CD4-positive, alpha-beta T cell treated with Interleukin-17A for 4 hours (primary cell): Measurements from ENCODE around the gene OLFM1.
"Not testable (repeated sequence)": the region's sequence is repeated elsewhere in the genome, so short reads cannot be mapped to it uniquely, and the experiment has no call there.

Experiments used
- DNase-seq: peaks from one replicate; pipeline ENCODE4 v3.0.0-alpha.2; 2020; ENCODE audit warnings: mixed read lengths

The OLFM1 gene

GRCh38 chr9:135135929-135136315 lies 48.5 kb downstream of the OLFM1 start:
- DNase-seq: no peak

GRCh38 chr9:135136481-135136880 lies 49.0 kb downstream of the OLFM1 start:
- DNase-seq: no peak

- no peak for DNase-seq
Observed at GRCh38 chr9:135136991-135137832, 49.7 kb downstream of the OLFM1 start.

GRCh38 chr9:135138078-135138855 lies 50.8 kb downstream of the OLFM1 start:
- DNase-seq: no peak

DNA sequence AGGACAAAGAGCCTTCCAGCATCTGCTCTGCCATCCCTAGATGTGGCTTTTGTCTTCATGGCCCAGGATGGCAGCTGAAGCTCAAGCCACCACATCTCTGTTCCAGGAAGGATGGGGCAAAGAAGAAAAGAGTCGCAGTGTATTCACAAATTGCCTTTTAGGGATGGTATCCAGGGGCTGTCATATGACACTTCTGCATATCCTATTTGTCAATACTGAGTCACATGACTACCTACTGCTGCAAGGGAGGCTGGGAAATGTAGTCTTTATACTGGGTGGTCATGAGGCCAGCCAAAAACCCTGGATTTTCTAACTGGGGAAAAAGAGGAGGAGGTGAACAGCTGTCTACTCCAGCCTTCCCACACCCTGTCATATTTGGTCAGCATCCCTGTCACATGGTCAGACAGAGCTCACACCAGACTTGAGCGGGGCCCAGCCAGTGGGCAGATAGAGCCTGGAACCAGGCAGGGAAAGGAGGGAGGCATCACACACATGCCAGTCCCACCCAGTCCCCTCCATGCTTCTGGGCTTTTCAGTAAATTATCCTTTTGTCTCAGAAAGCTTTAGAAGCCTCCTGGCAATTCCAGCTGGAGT lies 52.0 kb downstream of the OLFM1 start:
- no peak for DNase-seq

DNA sequence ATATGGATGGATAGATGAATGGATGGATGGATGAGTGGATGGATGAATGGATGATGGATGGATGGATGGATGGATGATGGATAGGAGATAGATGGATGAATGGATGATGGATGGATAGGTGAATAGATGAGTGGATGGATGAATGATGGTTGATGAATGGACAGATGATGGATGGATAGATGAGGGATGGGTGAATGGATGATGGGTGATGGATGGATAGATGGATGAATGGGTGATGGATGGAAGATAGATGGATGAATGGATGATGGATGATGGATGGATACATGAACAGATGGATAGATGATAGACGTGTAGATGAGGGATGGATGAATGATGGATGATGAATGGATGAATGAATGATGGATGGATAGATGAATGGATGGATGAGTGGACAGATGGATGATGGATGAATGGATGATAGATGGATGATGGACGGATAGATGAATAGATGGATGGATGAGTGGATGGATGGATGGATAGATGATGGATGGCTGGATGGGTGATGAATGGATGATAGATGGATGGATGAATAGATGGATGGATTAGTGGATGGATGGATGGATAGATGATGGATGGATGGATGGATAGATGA lies 53.8 kb downstream of the OLFM1 start:
- no peak for DNase-seq

GRCh38 chr9:135144581-135145170 lies 57.2 kb downstream of the OLFM1 start:
- DNase-seq: no peak

- no peak for DNase-seq
Observed at GRCh38 chr9:135145312-135145711, 57.8 kb downstream of the OLFM1 start.

GRCh38 chr9:135146241-135146640 lies 58.8 kb downstream of the OLFM1 start:
- no peak for DNase-seq

- DNase-seq: no peak
Observed at GRCh38 chr9:135146766-135147473, 59.5 kb downstream of the OLFM1 start.

DNA sequence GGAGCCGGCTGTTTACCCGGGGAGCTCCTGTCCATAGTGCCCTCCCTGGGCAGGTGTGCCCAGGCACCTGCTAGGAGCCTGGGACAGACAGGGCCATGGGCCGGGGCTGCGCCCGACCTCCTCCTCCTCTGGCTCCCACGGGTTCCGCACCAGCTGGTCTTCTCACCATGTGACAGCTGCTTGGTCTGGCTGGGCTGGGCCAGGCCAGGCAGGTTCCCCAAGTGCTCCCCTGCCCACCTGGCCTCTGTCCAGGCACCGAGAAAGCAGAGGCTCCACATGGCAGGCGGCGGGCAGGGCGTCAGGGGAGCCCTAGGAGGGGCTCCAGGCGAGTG lies 60.0 kb downstream of the OLFM1 start:
- no peak for DNase-seq

GRCh38 chr9:135147938-135148337 lies 60.5 kb downstream of the OLFM1 start:
- DNase-seq: no peak

DNA sequence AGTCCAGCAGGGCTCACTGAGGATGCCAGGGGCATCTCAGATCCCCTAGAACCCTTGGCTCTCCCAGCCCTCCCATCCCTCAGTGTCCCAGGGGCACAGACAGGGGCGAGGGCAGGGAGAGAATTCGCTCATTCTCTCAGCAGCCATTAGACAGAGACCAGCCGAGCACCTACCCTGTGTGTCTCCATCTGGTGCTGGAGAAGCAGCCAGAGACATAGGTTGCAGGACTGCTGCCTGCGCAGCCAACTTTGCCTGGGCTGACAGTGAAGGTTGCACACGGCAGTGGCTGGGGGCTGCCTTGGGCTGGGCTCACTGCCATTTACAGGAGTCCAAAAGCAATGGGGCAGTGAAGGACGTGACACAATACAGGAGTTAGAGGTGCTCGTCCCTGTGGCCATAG lies 60.9 kb downstream of the OLFM1 start:
- no peak for DNase-seq

DNA sequence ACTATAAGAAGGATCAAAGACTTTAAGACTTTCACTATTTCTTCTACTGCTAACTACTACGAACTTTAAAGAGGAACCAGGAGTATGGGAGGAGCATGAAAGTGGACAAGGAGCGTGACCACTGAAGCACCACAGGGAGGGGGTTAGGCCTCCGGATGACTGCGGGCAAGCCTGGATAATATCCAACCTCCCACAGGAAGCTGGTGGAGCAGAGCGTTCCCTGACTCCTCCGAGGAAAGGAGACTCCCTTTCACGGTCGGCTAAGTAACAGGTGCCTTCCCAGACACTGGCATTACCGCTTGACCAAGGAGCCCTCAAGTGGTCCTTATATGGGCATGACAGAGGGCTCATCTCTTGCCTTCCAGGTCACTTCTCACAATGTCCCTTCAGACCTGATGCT lies 62.4 kb downstream of the OLFM1 start:
- not testable (repeated sequence) for DNase-seq

- no peak for DNase-seq
Observed at GRCh38 chr9:135150981-135151380, 63.5 kb downstream of the OLFM1 start.

DNA sequence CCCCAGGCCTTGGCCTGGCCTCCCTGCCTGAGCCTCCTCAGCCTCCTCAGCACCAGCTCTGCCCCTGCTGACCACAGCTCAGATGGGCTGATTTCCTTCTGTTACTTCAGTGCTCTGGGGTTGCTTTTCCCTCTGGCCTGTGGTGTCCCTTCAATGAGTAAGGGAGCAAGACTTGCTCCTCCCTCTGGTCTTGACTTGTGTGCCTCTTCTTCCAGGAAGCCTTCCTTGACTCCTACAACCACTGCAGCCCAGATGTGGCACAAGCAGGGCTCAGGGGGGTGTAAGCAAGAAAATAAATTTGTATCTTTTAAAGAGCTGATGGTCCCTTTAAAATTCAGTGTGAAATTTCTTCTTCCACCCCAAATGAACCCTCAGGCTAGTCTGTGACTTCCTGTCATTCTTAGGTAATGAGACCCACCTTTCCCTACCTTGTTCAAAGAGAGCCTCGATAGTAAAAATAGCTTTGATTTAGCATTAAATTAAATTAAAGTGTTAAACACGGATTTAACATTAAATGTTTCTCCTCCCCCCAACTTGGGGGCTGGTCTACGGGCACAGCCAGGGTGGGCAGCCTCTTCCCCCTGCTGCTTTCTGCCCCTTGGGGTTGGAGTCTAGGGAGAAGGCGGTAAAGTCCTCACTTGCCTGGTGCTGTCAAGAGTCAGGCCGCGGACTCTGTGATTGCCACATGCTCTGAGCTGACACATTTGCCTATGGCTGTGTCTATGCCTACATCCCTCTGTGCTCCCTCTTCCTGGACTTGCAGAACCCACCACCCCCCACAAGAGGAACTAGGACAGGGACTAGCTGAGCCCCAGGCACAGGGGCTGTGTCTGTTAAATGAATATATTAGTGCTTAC lies 64.5 kb downstream of the OLFM1 start:
- DNase-seq: no peak

GRCh38 chr9:135152614-135153334 lies 65.3 kb downstream of the OLFM1 start:
- no peak for DNase-seq

GRCh38 chr9:135154050-135154615 lies 66.7 kb downstream of the OLFM1 start:
- DNase-seq: no peak

GRCh38 chr9:135155396-135155795 lies 67.9 kb downstream of the OLFM1 start:
- no peak for DNase-seq
